ENCODE results near the gene RARA. TPM values are rescaled to one million over a fixed set of nuclear protein-coding genes. Genes with fewer than 3 reads are reported as not detected.

The RARA gene
- polyA plus RNA-seq, 3 donors: 14.9 to 63.9 (median 29.4) TPM

DNA sequence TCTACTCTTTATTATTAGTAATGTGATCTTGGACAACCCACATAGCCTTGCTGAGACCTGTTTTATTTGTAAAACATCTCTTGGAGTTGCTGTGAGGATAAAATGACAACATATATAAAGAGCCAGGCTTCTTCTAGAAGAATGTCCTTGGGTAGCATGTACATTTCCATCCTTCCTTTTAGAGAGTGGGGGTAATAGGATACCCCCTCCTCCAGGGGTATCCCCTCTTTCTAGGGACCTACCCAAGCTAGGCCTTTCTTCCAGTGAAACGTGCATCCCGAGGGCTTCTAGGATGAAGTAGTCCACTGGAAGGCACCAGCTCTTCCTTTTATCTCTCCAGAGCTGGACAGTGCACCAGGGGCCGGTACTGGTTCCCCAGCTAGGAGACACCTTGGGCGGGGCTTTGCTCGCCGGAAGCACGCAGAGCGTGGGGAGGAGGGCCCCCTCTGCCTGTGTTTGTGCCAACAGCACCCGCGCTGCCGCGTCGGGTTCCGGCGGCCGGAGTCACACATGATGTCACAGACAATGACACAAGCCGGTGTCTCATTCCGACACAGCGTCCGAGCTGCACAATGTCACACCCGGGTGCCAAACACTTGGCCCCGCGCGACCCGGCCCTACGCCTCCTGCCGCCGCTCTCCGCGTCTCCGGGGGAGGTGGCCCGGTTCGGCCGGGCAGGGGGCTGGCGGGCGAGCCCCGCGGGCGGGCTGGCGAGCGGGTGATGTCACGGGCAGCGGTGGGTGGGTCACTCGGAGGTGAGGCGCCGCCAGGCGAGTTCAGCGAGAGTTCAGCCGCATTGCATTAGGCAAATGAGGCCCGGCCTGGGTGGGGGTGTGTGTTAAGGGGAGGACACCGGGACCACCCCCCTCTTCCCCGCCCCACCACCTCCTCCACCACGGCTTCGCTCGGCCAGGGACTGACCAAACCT, 32.2 kb downstream of the RARA start:
- H3K79me2 ChIP-seq (ENCODE audit: insufficient read depth, low read length): peaks cover 97% of the 10 kb centered on the region
- H3K27ac ChIP-seq (ENCODE audit: low read depth in 1 of 2, low read length in 2 of 2): peak overlapping the region; percentile 94 to 97
- peak; percentile 97 to 98 (median 98) for DNase-seq
- peak overlapping the region; percentile 66 to 99 (median 90) for H3K4me3 ChIP-seq (replicated peaks in 1 of 3; ENCODE audit: low read depth in 2 of 3, low read length in 3 of 3)
- peak; percentile 34 for TF ChIP-seq CTCF (IDR thresholded peaks at IDR 0.05)
- peak overlapping the region; percentile 95 for H3K9ac ChIP-seq (ENCODE audit: insufficient read depth, low read length, poor library complexity, severe bottlenecking)
- peaks cover 45 to 67% of the 10 kb centered on the region in 2 donors for H3K36me3 Mint-ChIP-seq
- H3K36me3 ChIP-seq (replicated peaks in 1 of 2; ENCODE audit: control insufficient read depth in 1 of 2, insufficient read depth in 2 of 2, low read length in 2 of 2): peaks cover 7 to 24% of the 10 kb centered on the region in 2 donors
- H3K27me3 Mint-ChIP-seq (ENCODE audit: low read depth in 3 of 3): peaks cover 2 to 4% (median 3%) of the 10 kb centered on the region in 3 donors
- peak overlapping the region; percentile 84 to 99 for H3K4me3 Mint-ChIP-seq
- peaks cover 61% of the 10 kb centered on the region for H4K20me1 ChIP-seq (ENCODE audit: insufficient read depth, low read length)
- H3K9me3 Mint-ChIP-seq: peaks cover 0 to 4% (median 0%) of the 10 kb centered on the region in 7 donors
- no peaks in the 10 kb centered on the region for H3K27me3 ChIP-seq (ENCODE audit: control insufficient read depth in 2 of 2, insufficient read depth in 2 of 2, low read length in 2 of 2)
- H3K4me1 ChIP-seq (ENCODE audit: control insufficient read depth in 1 of 2, insufficient read depth in 2 of 2, low read length in 2 of 2): peaks cover 81 to 83% of the 10 kb centered on the region in 2 donors
- peaks cover 70% of the 10 kb centered on the region for H3K4me1 Mint-ChIP-seq
- H3K9me3 ChIP-seq (replicated peaks in 1 of 2; ENCODE audit: control insufficient read depth in 1 of 2, insufficient read depth in 1 of 2, low read length in 2 of 2): no peaks in the 10 kb centered on the region
- no peak overlapping the region for H2AFZ ChIP-seq (ENCODE audit: insufficient read depth, low read depth, low read length, poor library complexity, severe bottlenecking)
- intact Hi-C loops (cut with micrococcal nuclease): loop anchor here in 1 of 2 donors (2.0 to 5.0 kb wide), 2 partner anchors 18 to 34 kb away; partner anchors contain the start of gene RARA
- peak overlapping the region; percentile 88 to 97 (median 95) for H3K27ac Mint-ChIP-seq
- WGBS (ENCODE audit: insufficient coverage): under 1% methylated on average over 40 of the region's 55 CpGs
- peak overlapping the region; percentile 90 for H3K4me2 ChIP-seq (replicated peaks; ENCODE audit: extremely low read depth, low read length, poor library complexity, severe bottlenecking)

- Mint-ChIP-seq H3K4me1 (peaks cover 72% of the 10 kb centered on the region), H3K27me3 (ENCODE audit: low read depth in 3 of 3) (peaks cover 2 to 6% (median 4%) of the 10 kb centered on the region in 3 donors), H3K36me3 (peaks cover 47 to 63% of the 10 kb centered on the region in 2 donors), H3K27ac (peak overlapping the region; percentile 88 to 97 (median 95)), H3K4me3 (peak overlapping the region; percentile 95 to 99), H3K9me3 (peaks cover 0 to 4% (median 0%) of the 10 kb centered on the region in 7 donors)
- Histone ChIP-seq H3K79me2 (ENCODE audit: insufficient read depth, low read length) (peaks cover 97% of the 10 kb centered on the region), H3K36me3 (replicated peaks in 1 of 2; ENCODE audit: control insufficient read depth in 1 of 2, insufficient read depth in 2 of 2, low read length in 2 of 2) (peaks cover 7 to 26% of the 10 kb centered on the region in 2 donors), H4K20me1 (ENCODE audit: insufficient read depth, low read length) (peaks cover 69% of the 10 kb centered on the region), H3K4me2 (replicated peaks; ENCODE audit: extremely low read depth, low read length, poor library complexity, severe bottlenecking) (peak overlapping the region; percentile 90), H3K9ac (ENCODE audit: insufficient read depth, low read length, poor library complexity, severe bottlenecking) (peak overlapping the region; percentile 95), H3K27ac (ENCODE audit: low read depth in 1 of 2, low read length in 2 of 2) (peak overlapping the region; percentile 94 to 97), H3K4me3 (replicated peaks in 1 of 3; ENCODE audit: low read depth in 2 of 3, low read length in 3 of 3) (peak overlapping the region; percentile 66 to 99 (median 90)), H3K4me1 (ENCODE audit: control insufficient read depth in 1 of 2, insufficient read depth in 2 of 2, low read length in 2 of 2) (peaks cover 81 to 83% of the 10 kb centered on the region in 2 donors), H3K27me3 (ENCODE audit: control insufficient read depth in 2 of 2, insufficient read depth in 2 of 2, low read length in 2 of 2) (no peaks in the 10 kb centered on the region), H2AFZ (ENCODE audit: insufficient read depth, low read depth, low read length, poor library complexity, severe bottlenecking) (no peak overlapping the region), H3K9me3 (replicated peaks in 1 of 2; ENCODE audit: control insufficient read depth in 1 of 2, insufficient read depth in 1 of 2, low read length in 2 of 2) (no peaks in the 10 kb centered on the region)
- DNase-seq: peak; percentile 51 to 76 (median 71)
- no peak for TF ChIP-seq CTCF (IDR thresholded peaks at IDR 0.05)
- 0% methylated on average over 31 of the region's 55 CpGs for WGBS (ENCODE audit: insufficient coverage)
- intact Hi-C loops (cut with micrococcal nuclease): loop anchor here (2.0 to 5.0 kb wide), 3 partner anchors 19 to 35 kb away; partner anchors contain the start of gene RARA (in 1 of the 2)
These were observed 33.0 kb downstream of the RARA start for GRCh38 chr17:40341808-40342503.

All from CD14-positive monocyte (primary cell).